Measurements from ENCODE around the gene PHF14. TPM values are rescaled to one million over a fixed set of nuclear protein-coding genes. Genes with fewer than 3 reads are reported as not detected.

Gene PHF14
- total and polyA plus RNA-seq, 8 donors: 27.5 to 85.9 (median 68.0) TPM

GRCh38 chr7:10931161-10931560 lies 42.5 kb upstream of the PHF14 start:
- Histone ChIP-seq H3K4me1 (peaks cover 11 to 13% of the 10 kb centered on the region in 2 donors), H3K27ac (no peak overlapping the region), H3K36me3 (peaks cover 0 to 37% of the 10 kb centered on the region in 2 donors)

DNA sequence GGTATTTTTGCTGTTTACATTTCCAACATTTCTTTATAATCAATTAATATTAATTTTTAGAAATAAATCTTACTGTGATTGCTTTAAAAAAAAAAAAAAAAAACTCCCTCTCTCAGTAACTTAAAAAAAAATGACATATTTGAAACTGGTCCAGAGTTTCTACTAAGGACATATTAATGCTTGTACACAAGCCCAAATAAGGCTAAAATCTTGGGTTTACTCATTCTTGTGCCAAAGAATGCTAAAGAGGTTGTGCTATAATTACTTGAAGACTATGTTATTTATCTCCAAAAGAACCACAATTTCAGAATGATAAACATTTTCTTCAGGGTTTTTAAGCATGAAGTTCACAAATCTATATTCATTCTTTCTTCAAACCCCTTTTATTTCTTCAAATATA lies 39.4 kb upstream of the PHF14 start:
- DNase-seq (peak in 2 of 4 donors; percentile 62 to 77), ATAC-seq (no peak)
- Histone ChIP-seq H3K4me1 (peaks cover 26 to 29% of the 10 kb centered on the region in 2 donors), H3K9me3 (no peaks in the 10 kb centered on the region), H3K27me3 (no peaks in the 10 kb centered on the region), H3K36me3 (peaks cover 0 to 52% of the 10 kb centered on the region in 2 donors), H3K27ac (peak overlapping the region in 1 of 2 donors; percentile 34), H3K4me3 (no peak overlapping the region)
- intact Hi-C loops (cut with DNase I): no loop called here
- TF ChIP-seq CTCF (IDR thresholded peaks at IDR 0.05): no peak

More at GRCh38 chr7:10931161-10931560, 42.5 kb upstream of the PHF14 start:
- H3K27me3 ChIP-seq: no peaks in the 10 kb centered on the region
- no peak overlapping the region for H3K4me3 ChIP-seq
- intact Hi-C loops (cut with DNase I): no loop called here
- no peaks in the 10 kb centered on the region for H3K9me3 ChIP-seq
- no peak for DNase-seq
- no peak for TF ChIP-seq CTCF (IDR thresholded peaks at IDR 0.05)
- no peak for ATAC-seq

DNA sequence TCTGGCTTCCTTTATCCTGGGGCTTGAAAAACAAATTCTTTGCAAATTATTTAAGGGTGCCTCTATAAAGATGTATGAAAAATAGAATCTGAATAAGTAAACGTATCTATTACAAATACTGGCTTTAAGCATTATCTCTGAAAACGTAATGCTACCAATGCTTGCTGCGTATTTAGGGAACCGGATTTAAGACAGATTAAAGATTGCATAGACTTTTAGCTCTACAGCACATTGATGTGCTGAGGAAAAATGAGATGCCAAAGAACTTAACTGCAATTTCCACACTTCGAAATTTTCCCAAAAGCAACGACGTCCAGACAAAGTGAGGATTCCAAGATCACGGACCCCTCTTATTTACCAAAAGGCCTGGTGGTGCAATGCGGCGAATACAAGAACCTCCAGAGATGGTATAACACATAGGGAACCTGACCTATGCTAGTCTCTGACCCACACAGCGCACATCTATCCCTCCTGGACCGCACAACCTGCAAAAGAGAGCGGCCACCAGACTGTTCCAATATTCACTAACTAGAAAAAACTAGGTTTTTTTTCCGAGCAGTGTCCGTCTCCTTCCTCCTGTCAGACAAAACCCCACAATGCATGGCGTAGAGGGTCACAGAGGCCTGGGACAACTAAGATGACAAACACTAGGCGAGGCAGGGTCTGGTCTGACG lies 34.3 kb upstream of the PHF14 start:
- intact Hi-C loops (cut with DNase I): no loop called here
- Histone ChIP-seq H3K27ac (peak overlapping the region; percentile 92 to 94), H3K36me3 (peaks cover 0 to 28% of the 10 kb centered on the region in 2 donors), H3K27me3 (no peaks in the 10 kb centered on the region), H3K4me1 (peaks cover 26 to 35% of the 10 kb centered on the region in 2 donors), H3K9me3 (no peaks in the 10 kb centered on the region), H3K4me3 (peak overlapping the region; percentile 71 to 76)
- TF ChIP-seq CTCF (IDR thresholded peaks at IDR 0.05): no peak
- ATAC-seq: peak; percentile 18
- no peak for DNase-seq

- H3K27ac ChIP-seq: peak overlapping the region; percentile 92 to 94
- no peaks in the 10 kb centered on the region for H3K9me3 ChIP-seq
- DNase-seq (peak; percentile 90 to 98 (median 96)), ATAC-seq (peak; percentile 99)
- H3K27me3 ChIP-seq: no peaks in the 10 kb centered on the region
- peaks cover 0 to 25% of the 10 kb centered on the region in 2 donors for H3K36me3 ChIP-seq
- peak overlapping the region; percentile 71 to 76 for H3K4me3 ChIP-seq
- H3K4me1 ChIP-seq: peaks cover 23 to 28% of the 10 kb centered on the region in 2 donors
- TF ChIP-seq CTCF (IDR thresholded peaks at IDR 0.05): no peak
- intact Hi-C loops (cut with DNase I): no loop called here
These were observed 33.6 kb upstream of the PHF14 start for GRCh38 chr7:10939911-10940703.

Data from left lung (tissue), 10 donors.